GM21423 (cell line): Measurements from ENCODE around the gene CSAG1.
"Not testable (repeated sequence)": the region's sequence is repeated elsewhere in the genome, so short reads cannot be mapped to it uniquely, and the experiment has no call there.

Experiments
- ATAC-seq: cut with Tn5 transposase; IDR thresholded peaks from one replicate; pipeline ENCODE4 v1.9.1; 2021; ENCODE audit warnings: mild to moderate bottlenecking, moderate library complexity; ENCODE audit not compliant: unreplicated experiment

Gene CSAG1

GRCh38 chrX:152733261-152733975 is at the start of gene CSAG1, which contains the start of gene MAGEA12:
TSS of gene CSAG1 (minus strand) at chrX:152733721. CDS start at chrX:152732460, 1,261 bp downstream.
TSS of gene MAGEA12 (plus strand) at chrX:152733757. CDS start at chrX:152736162, 2,405 bp downstream.
- ATAC-seq: no peak

GRCh38 chrX:152769549-152770289 is 36.2 kb upstream of the CSAG1 start, which contains the start of gene MAGEA6:
TSS of gene MAGEA6 (minus strand) at chrX:152769689. CDS start at chrX:152767650, 2,039 bp downstream.
- ATAC-seq: not testable (repeated sequence)

- ATAC-seq: not testable (repeated sequence)
Observed at GRCh38 chrX:152766562-152766961, 33.0 kb upstream of the CSAG1 start.

GRCh38 chrX:152761582-152761981 is 28.1 kb upstream of the CSAG1 start:
- not testable (repeated sequence) for ATAC-seq

GRCh38 chrX:152759544-152759943 is 26.0 kb upstream of the CSAG1 start:
- not testable (repeated sequence) for ATAC-seq

GRCh38 chrX:152758918-152759317 is 25.4 kb upstream of the CSAG1 start, which contains the start of gene CSAG3:
TSS of gene CSAG3 (plus strand) at chrX:152759218.
- ATAC-seq: not testable (repeated sequence)

- not testable (repeated sequence) for ATAC-seq
Observed at GRCh38 chrX:152754871-152755270, 21.4 kb upstream of the CSAG1 start.

GRCh38 chrX:152753686-152754650 is 20.4 kb upstream of the CSAG1 start, which contains the start of gene MAGEA2:
TSS of gene MAGEA2 (minus strand) at chrX:152753842. CDS start at chrX:152751363, 2,479 bp downstream.
- not testable (repeated sequence) for ATAC-seq

GRCh38 chrX:152738560-152738959 is 5.0 kb upstream of the CSAG1 start:
- no peak for ATAC-seq

- ATAC-seq: not testable (repeated sequence)
Observed at GRCh38 chrX:152736528-152736927, 3.0 kb upstream of the CSAG1 start.

- ATAC-seq: no peak
Observed at GRCh38 chrX:152735860-152736511, 2.5 kb upstream of the CSAG1 start.

GRCh38 chrX:152735101-152735500 is 1.6 kb upstream of the CSAG1 start:
- no peak for ATAC-seq

- ATAC-seq: not testable (repeated sequence)
Observed at GRCh38 chrX:152734143-152734858, 780 bp upstream of the CSAG1 start.

GRCh38 chrX:152725409-152725808 is 8.1 kb downstream of the CSAG1 start:
- no peak for ATAC-seq

GRCh38 chrX:152713815-152714787 is 19.4 kb downstream of the CSAG1 start, which contains the start of gene MAGEA2B:
TSS of gene MAGEA2B (plus strand) at chrX:152714628. CDS start at chrX:152717107, 2,479 bp downstream.
- not testable (repeated sequence) for ATAC-seq

- ATAC-seq: not testable (repeated sequence)
Observed at GRCh38 chrX:152713195-152713594, 20.3 kb downstream of the CSAG1 start.

GRCh38 chrX:152709173-152709572 is 24.3 kb downstream of the CSAG1 start, which contains the start of gene CSAG2:
TSS of gene CSAG2 (minus strand) at chrX:152709273. CDS start at chrX:152709112, 161 bp downstream.
- ATAC-seq: not testable (repeated sequence)

- ATAC-seq: not testable (repeated sequence)
Observed at GRCh38 chrX:152706500-152706899, 27.0 kb downstream of the CSAG1 start.
